Measurements from ENCODE around the gene BSG.
"Not testable (repeated sequence)": the region's sequence is repeated elsewhere in the genome, so short reads cannot be mapped to it uniquely, and the experiment has no call there.

BSG gene

DNA sequence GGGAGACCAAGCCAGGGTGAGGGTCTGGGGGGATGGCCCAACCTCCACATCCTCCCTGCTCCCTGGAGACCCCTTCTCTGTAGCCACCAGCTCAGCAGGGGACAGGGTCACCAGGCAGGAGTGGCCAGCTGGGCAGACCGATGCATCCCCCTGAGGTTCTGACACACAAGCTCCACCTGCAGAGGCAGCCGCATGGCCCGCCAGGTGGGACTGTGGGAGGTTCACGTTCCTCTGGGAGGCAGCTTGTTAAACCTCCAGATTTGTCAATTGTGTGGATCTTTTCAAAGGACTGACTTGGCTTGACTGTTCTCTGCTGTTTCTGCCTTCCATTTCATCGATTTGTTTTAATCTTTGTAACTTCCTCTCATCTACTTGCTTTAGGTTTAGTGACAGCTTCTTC, 52.9 kb downstream of the BSG start:
- H3K4me1 Mint-ChIP-seq = peaks cover 15% of the 10 kb centered on the region
- H3K27me3 Mint-ChIP-seq = no peaks in the 10 kb centered on the region
- no peaks in the 10 kb centered on the region for H3K9me3 Mint-ChIP-seq
- H3K27ac Mint-ChIP-seq = no peak overlapping the region
- H3K4me3 Mint-ChIP-seq = no peak overlapping the region
- peaks cover 10% of the 10 kb centered on the region for H3K36me3 Mint-ChIP-seq

DNA sequence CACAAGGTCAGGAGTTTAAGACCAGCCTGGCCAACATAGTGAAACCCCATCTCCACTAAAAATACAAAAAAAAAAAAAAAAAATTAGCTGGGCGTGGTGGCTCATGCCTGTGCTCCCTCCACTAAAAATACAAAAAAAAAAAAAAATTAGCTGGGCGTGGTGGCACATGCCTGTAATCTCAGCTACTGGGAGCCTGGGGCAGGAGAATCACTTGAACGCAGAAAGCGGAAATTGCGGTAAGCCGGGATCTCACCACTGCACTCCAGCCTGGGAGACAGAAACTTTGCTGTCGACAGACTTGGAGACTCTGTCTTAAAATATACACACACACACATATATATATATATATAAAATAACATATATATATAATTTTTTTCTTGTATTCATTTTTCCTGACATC, 54.2 kb downstream of the BSG start:
- not testable (repeated sequence) for H3K9me3 Mint-ChIP-seq, H3K4me3 Mint-ChIP-seq, H3K27ac Mint-ChIP-seq, H3K27me3 Mint-ChIP-seq
- H3K4me1 Mint-ChIP-seq = peaks cover 21% of the 10 kb centered on the region
- H3K36me3 Mint-ChIP-seq = peaks cover 10% of the 10 kb centered on the region

- Mint-ChIP-seq H3K9me3 (no peaks in the 10 kb centered on the region), H3K4me1 (peaks cover 28% of the 10 kb centered on the region), H3K27ac (no peak overlapping the region), H3K4me3 (no peak overlapping the region), H3K27me3 (no peaks in the 10 kb centered on the region), H3K36me3 (peaks cover 10% of the 10 kb centered on the region)
These were observed 55.8 kb downstream of the BSG start for GRCh38 chr19:628168-628567.

DNA sequence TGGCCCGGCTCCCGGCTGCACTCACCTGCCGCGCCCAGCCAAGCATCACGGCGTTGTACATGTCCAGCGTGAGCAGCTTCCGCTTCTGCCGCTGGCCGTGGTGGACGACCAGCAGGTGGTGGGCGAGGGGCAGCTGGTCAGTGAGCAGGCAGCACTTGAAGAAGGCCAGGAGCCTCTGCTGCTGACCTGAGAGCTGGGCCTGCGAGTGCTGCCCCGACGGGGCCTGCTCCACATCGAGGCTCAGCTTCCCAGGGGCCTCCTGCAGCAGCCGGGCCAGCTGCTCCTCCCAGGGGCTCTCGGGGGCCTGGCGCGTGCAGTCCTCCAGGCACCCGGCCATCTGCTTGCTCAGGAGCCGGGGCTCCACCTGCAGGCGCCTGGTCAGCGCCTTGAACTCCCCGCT, 57.1 kb downstream of the BSG start:
- H3K27me3 Mint-ChIP-seq, H3K9me3 Mint-ChIP-seq, H3K27ac Mint-ChIP-seq, H3K4me3 Mint-ChIP-seq: not testable (repeated sequence)
- Mint-ChIP-seq H3K4me1 (peaks cover 36% of the 10 kb centered on the region), H3K36me3 (peaks cover 10% of the 10 kb centered on the region)

DNA sequence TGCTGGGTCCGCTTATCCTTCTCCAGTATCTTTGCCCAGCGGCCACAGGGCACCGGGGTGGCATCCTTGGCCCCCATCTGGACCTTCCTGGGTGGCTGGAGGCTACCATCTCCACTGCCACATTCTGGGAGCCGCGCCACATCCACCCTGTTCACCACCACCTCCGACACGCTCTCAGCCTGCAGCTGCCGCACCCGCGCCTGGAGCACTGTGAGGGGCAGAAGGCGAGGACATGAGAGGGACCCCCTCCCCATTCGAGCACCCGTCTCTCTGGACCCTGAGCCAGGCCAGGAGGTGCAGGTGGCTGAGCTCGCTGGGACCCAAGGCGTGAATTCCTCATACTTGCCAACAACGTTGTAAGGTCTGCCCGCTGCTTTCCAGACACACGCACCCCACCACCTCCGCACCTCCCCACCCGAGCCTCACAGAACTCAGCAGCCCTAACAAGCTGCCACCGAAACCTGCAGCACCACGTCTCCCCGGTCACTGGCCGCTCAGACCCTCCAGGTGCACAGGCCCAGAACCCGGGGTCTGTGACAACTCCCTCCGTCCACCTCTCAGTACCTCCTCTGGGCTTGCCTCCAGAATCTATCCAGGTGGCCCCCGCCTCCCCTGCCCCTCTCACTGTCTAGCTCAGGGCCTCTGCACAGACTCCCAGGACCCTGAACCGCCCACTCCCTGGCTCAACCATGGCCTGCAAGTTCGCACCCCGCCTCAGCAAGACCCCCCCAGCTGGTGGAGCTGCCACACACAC, 57.7 kb downstream of the BSG start:
- Mint-ChIP-seq H3K4me3 (no peak overlapping the region), H3K27me3 (no peaks in the 10 kb centered on the region), H3K27ac (no peak overlapping the region), H3K4me1 (peaks cover 36% of the 10 kb centered on the region), H3K9me3 (no peaks in the 10 kb centered on the region), H3K36me3 (peaks cover 10% of the 10 kb centered on the region)

GRCh38 chr19:632579-633067, 60.2 kb downstream of the BSG start:
- H3K9me3 Mint-ChIP-seq = no peaks in the 10 kb centered on the region
- H3K4me1 Mint-ChIP-seq = peaks cover 36% of the 10 kb centered on the region
- H3K27me3 Mint-ChIP-seq = no peaks in the 10 kb centered on the region
- peak overlapping the region; percentile 98 for H3K27ac Mint-ChIP-seq
- peaks cover 8% of the 10 kb centered on the region for H3K36me3 Mint-ChIP-seq
- peak overlapping the region; percentile 96 for H3K4me3 Mint-ChIP-seq

Data from activated naive CD4-positive, alpha-beta T cell treated with anti-CD3 and anti-CD28 coated beads, Interleukin-2, amount 50 U/mL, for 24 hours (primary cell).